ENCODE measurements around the gene SFTA2.

DNA sequence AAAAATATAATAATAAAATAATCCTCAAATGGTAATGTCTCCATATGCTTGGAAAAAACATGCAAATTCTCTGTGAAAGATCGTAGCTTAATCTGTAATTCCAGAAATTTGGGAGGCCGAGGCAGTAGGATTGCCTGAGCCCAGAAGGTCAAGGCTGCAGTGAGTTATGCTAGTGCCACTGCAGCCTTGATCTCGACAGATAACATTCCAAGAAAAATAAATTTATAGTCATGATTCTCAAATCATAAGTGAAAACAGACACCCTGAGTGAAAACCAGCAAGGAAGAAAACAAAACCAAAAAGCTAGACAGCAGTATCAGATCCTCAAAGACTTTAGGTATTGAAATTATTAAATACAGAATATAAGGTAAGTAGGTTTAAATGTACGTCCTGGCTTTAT, 47.7 kb upstream of the SFTA2 start:
- no peak for TF ChIP-seq POLR2A (IDR thresholded peaks at IDR 0.05)
- TF ChIP-seq, protein P1, sequence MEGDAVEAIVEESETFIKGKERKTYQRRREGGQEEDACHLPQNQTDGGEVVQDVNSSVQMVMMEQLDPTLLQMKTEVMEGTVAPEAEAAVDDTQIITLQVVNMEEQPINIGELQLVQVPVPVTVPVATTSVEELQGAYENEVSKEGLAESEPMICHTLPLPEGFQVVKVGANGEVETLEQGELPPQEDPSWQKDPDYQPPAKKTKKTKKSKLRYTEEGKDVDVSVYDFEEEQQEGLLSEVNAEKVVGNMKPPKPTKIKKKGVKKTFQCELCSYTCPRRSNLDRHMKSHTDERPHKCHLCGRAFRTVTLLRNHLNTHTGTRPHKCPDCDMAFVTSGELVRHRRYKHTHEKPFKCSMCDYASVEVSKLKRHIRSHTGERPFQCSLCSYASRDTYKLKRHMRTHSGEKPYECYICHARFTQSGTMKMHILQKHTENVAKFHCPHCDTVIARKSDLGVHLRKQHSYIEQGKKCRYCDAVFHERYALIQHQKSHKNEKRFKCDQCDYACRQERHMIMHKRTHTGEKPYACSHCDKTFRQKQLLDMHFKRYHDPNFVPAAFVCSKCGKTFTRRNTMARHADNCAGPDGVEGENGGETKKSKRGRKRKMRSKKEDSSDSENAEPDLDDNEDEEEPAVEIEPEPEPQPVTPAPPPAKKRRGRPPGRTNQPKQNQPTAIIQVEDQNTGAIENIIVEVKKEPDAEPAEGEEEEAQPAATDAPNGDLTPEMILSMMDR (IDR thresholded peaks at IDR 0.05) = no peak
